Epithelial cell of esophagus (primary cell): ENCODE measurements around the gene STAT4.
A peak's percentile ranks its signal among the peaks of the same experiment; 100 is the strongest.

Experiments used
- DNase-seq: peaks from one replicate; pipeline ENCODE4 v3.0.0; 2010; ENCODE audit warnings: low read depth
- H3K4me3 ChIP-seq: 2 replicates; pipeline ENCODE4 v1.5.1; 2011; ENCODE audit warnings: mild to moderate bottlenecking, low read length, control low read depth
- CTCF ChIP-seq: IDR thresholded peaks from 2 replicates; pipeline ENCODE4 v1.5.1; 2011; ENCODE audit warnings: low read depth, mild to moderate bottlenecking, low read length, control low read depth, inconsistent platforms; ENCODE audit not compliant: insufficient read depth; ENCODE audit errors: missing control alignments

The STAT4 gene

GRCh38 chr2:191051825-191052778, 98.7 kb downstream of the STAT4 start:
- peak; percentile 54 for TF ChIP-seq CTCF
- no peak overlapping the region for H3K4me3 ChIP-seq
- peak; percentile 65 for DNase-seq

GRCh38 chr2:191051177-191051576, 99.6 kb downstream of the STAT4 start:
- no peak for TF ChIP-seq CTCF
- H3K4me3 ChIP-seq: no peak overlapping the region
- DNase-seq: no peak

GRCh38 chr2:191050640-191050987, 100.2 kb downstream of the STAT4 start:
- DNase-seq: peak; percentile 52
- TF ChIP-seq CTCF: no peak
- no peak overlapping the region for H3K4me3 ChIP-seq

GRCh38 chr2:191049728-191050639, 100.8 kb downstream of the STAT4 start:
- no peak overlapping the region for H3K4me3 ChIP-seq
- no peak for TF ChIP-seq CTCF
- DNase-seq: no peak

- DNase-seq: peak; percentile 68
- no peak for TF ChIP-seq CTCF
- no peak overlapping the region for H3K4me3 ChIP-seq
These were observed 102.7 kb downstream of the STAT4 start for GRCh38 chr2:191048073-191048472.

- DNase-seq: no peak
- no peak overlapping the region for H3K4me3 ChIP-seq
- TF ChIP-seq CTCF: no peak
These were observed 105.7 kb downstream of the STAT4 start for GRCh38 chr2:191045141-191045540.
